GM12878 (cell line): ENCODE data around the gene RARA. TPM values are rescaled to one million over a fixed set of nuclear protein-coding genes. Genes with fewer than 3 reads are reported as not detected.
A peak's percentile ranks its signal among the peaks of the same experiment; 100 is the strongest.

Experiments used
- ATAC-seq: fragments of 200-7000 bp; cut with Tn5 transposase; 3 replicates; pipeline ENCODE4 v1.9.1; 2020; ENCODE audit warnings: mild to moderate bottlenecking, moderate library complexity
- BruUV-seq: library from RNA; stranded (reverse); fragments of 400-500 nt; replicated peaks from 2 replicates; lab custom pipeline; 2021; lab: Mats Ljungman, UMichigan
- CTCF ChIA-PET: fragments of 300-600 bp; sonication (Branson Sonifier 250); formaldehyde crosslinking; extraction: SDS; loops from one replicate; lab custom pipeline; 2021; ENCODE audit warnings: inconsistent platforms; lab: Yijun Ruan, JAX
- POLR2A ChIA-PET: fragments of 350-600 bp; formaldehyde crosslinking; extraction: SDS; loops from one replicate; lab custom pipeline; 2021; ENCODE audit warnings: inconsistent platforms; lab: Charles Lee
- RAD21 ChIA-PET: fragments of 300-600 bp; sonication (Branson Sonifier 250); formaldehyde crosslinking; loops from one replicate; lab custom pipeline; 2023; ENCODE audit warnings: antibody characterized with exemption; ENCODE audit not compliant: unreplicated experiment; lab: Charles Lee
- SMC1A ChIA-PET: fragments of 300-600 bp; sonication (Branson Sonifier 250); formaldehyde crosslinking; loops from one replicate; lab custom pipeline; 2023; ENCODE audit not compliant: unreplicated experiment, uncharacterized antibody; lab: Charles Lee
- DNase-seq: peaks from one replicate; pipeline ENCODE4 v3.0.0-alpha.2; 2011; ENCODE audit warnings: low read depth, low spot score
- FAIRE-seq: peaks from 3 replicates; lab custom pipeline; 2011; peaks lifted over from hg19 to GRCh38; lab: Jason Lieb, UNC
- H2AFZ ChIP-seq: 2 replicates; pipeline ENCODE4 v1.6.0; 2011; ENCODE audit warnings: low read depth, low read length, control low read depth; ENCODE audit not compliant: control insufficient read depth
- H3K27ac ChIP-seq: 2 replicates; pipeline ENCODE4 v1.5.1; 2011; ENCODE audit warnings: control low read depth; ENCODE audit not compliant: control insufficient read depth, insufficient read depth
- H3K27me3 ChIP-seq, 2 experiments: replicated peaks in 1 of 2; 2 replicates each; pipeline versions ENCODE4 v1.6.0 to v1.6.1; 2011; ENCODE audit warnings: low read length in 1 of 2; ENCODE audit not compliant: control insufficient read depth in 2 of 2, insufficient read depth in 2 of 2
- H3K36me3 ChIP-seq, 2 experiments: 2 replicates each; pipeline ENCODE4 v1.5.1; 2011; ENCODE audit warnings: low read length in 1 of 2; ENCODE audit not compliant: control insufficient read depth in 2 of 2, insufficient read depth in 2 of 2
- H3K4me1 ChIP-seq: 2 replicates; pipeline ENCODE4 v1.6.1; 2011; ENCODE audit warnings: mild to moderate bottlenecking, low read length, moderate library complexity, mixed read lengths; ENCODE audit not compliant: control insufficient read depth, insufficient read depth
- H3K4me2 ChIP-seq: 2 replicates; pipeline ENCODE4 v1.6.0; 2011; ENCODE audit warnings: control low read depth; ENCODE audit not compliant: control insufficient read depth, insufficient read depth
- H3K4me3 ChIP-seq: fragments of 200-600 bp; sonication (generic); 2 replicates; pipeline ENCODE4 v1.5.1; 2016
- H3K79me2 ChIP-seq: 2 replicates; pipeline ENCODE4 v1.6.0; 2011; ENCODE audit warnings: low read length; ENCODE audit not compliant: control insufficient read depth, insufficient read depth
- H3K9ac ChIP-seq: 2 replicates; pipeline ENCODE4 v1.8.0; 2011; ENCODE audit warnings: low read length, control low read depth, mixed read lengths; ENCODE audit not compliant: control insufficient read depth, insufficient read depth
- H3K9me3 ChIP-seq: replicated peaks from 3 replicates; pipeline ENCODE4 v1.5.1; 2011; ENCODE audit warnings: mild to moderate bottlenecking, low read length; ENCODE audit not compliant: control insufficient read depth, insufficient read depth
- H4K20me1 ChIP-seq: 2 replicates; pipeline ENCODE4 v1.6.0; 2011; ENCODE audit not compliant: control insufficient read depth, insufficient read depth
- E2F4 ChIP-seq: IDR thresholded peaks from 2 replicates; pipeline ENCODE4 v1.6.1; 2012; ENCODE audit warnings: low read depth, low read length, improper control_type of control experiment
- HCFC1 ChIP-seq: fragments of 150-350 bp; IDR thresholded peaks from 2 replicates; pipeline ENCODE4 v1.6.1; 2014; ENCODE audit warnings: low read length
- MAX ChIP-seq: IDR thresholded peaks from 2 replicates; pipeline ENCODE4 v1.6.1; 2012; ENCODE audit warnings: low read depth, low read length, improper control_type of control experiment
- NR2F1 ChIP-seq: fragments of 450-650 bp; conservative IDR thresholded peaks from 2 replicates; pipeline ENCODE4 v1.6.1; 2017; ENCODE audit warnings: mild to moderate bottlenecking
- SPI1 ChIP-seq: IDR thresholded peaks from 2 replicates; pipeline ENCODE4 v1.6.1; 2011; ENCODE audit warnings: low read depth, mild to moderate bottlenecking, low read length, moderate library complexity, borderline replicate concordance; ENCODE audit not compliant: insufficient read depth
- STAT3 ChIP-seq: IDR thresholded peaks from 2 replicates; pipeline ENCODE4 v1.6.1; 2011; ENCODE audit warnings: low read depth, low read length, improper control_type of control experiment
- ZNF687 ChIP-seq: fragments of 450-650 bp; IDR thresholded peaks from 2 replicates; pipeline ENCODE4 v1.6.1; 2017; ENCODE audit warnings: mild to moderate bottlenecking, moderate library complexity
- WGBS: methylation state at CpG from one replicate; pipeline ENCODE4 v1.1.6; 2016; ENCODE audit warnings: low lambda C conversion rate; ENCODE audit not compliant: insufficient replicate concordance, insufficient coverage; ENCODE audit errors: missing lambda C conversion rate; 5-methylcytosine and 5-hydroxymethylcytosine counted together
- in situ Hi-C: fragments of 300-500 bp; cut with MboI; formaldehyde crosslinking; loops from 9 replicates; pipeline ENCODE4 v1.14.3; 2018; ENCODE audit warnings: mixed read lengths
- intact Hi-C: fragments of 100-400 bp; cut with micrococcal nuclease; formaldehyde crosslinking; loops from one replicate; pipeline ENCODE4 v1.14.2; 2022; ENCODE audit not compliant: unreplicated experiment
- polyA plus RNA-seq, 11 experiments: library from polyadenylated mRNA; depleted of rRNA in 4 of 11; unstranded in 6 of 11; stranded (reverse) in 5 of 11; fragments of >200 nt; fragmentation: Nextera tagmentation in 4 of 11; fragmentation: Illumina TruSeq in 1 of 11; extraction: Ambion mirVana in 4 of 11; extraction: Trizol in 1 of 11; gene quantifications; 1 replicate in 1 of 11; 2 replicates in 10 of 11; pipeline versions ENCODE4 v1.2.1 to v1.2.3, GENCODE V29; 2011 to 2016; ENCODE audit warnings: inconsistent platforms in 2 of 11, missing spikeins in 2 of 11, low read depth in 1 of 11
- total RNA-seq, 4 experiments: library from RNA; depleted of rRNA in 3 of 4; stranded (reverse); fragments of >200 nt in 3 of 4; fragmentation: Illumina TruSeq in 1 of 4; extraction: Trizol in 1 of 4; gene quantifications; 2 replicates each; pipeline versions ENCODE4 v1.2.1 to v1.2.3, GENCODE V29; 2013 to 2021

RARA gene
- total and polyA plus RNA-seq, 10 of the 15 experiments (the other 5 are each of a cell fraction or from before 2014, with no cell fraction given): 0.13 to 33.6 (median 13.6) TPM

GRCh38 chr17:40352779-40353394 is 43.9 kb downstream of the RARA start:
- in situ Hi-C loops (loop anchor here (5.0 kb wide), 1 partner anchor 51 kb away; no protein-coding TSS in a partner anchor), intact Hi-C loops (no loop called here)
- ChIA-PET RAD21 (interaction anchor here (2.1 to 8.2 kb wide), 4 partner anchors 9 to 48 kb away, joined by 4 to 271 read pairs (median 28); partner anchors contain the start of gene RARA), POLR2A (interaction anchor here (0.6 to 1.0 kb wide), 3 partner anchors 28 to 48 kb away, joined by 3 read pairs; no protein-coding TSS in a partner anchor), CTCF (interaction anchor here (0.6 to 9.1 kb wide), 8 partner anchors 8 to 1192 kb away, joined by 3 to 311 read pairs (median 10); partner anchors contain the start of gene RARA), SMC1A (interaction anchor here (0.6 to 5.3 kb wide), 4 partner anchors 26 to 440 kb away, joined by 3 to 142 read pairs (median 8); no protein-coding TSS in a partner anchor)
- peaks cover 1% of the 10 kb centered on the region; the same call in 1 of the 2 replicates for H3K79me2 ChIP-seq
- FAIRE-seq (peak; percentile 69), ATAC-seq (peak; percentile 39), DNase-seq (no peak)
- WGBS: 75% methylated on average over 9 of the region's 9 CpGs
- no peak overlapping the region for H3K4me3 ChIP-seq
- H3K4me1 ChIP-seq: peaks cover 15% of the 10 kb centered on the region
- H4K20me1 ChIP-seq: no peaks in the 10 kb centered on the region
- no peaks in the 10 kb centered on the region for H3K27me3 ChIP-seq
- H3K9ac ChIP-seq: no peak overlapping the region
- no peaks in the 10 kb centered on the region for H3K9me3 ChIP-seq
- H3K27ac ChIP-seq: no peak overlapping the region
- H3K4me2 ChIP-seq: no peak overlapping the region
- no peak overlapping the region for H2AFZ ChIP-seq
- H3K36me3 ChIP-seq: peaks cover 18 to 53% of the 10 kb centered on the region in 2 experiments
- TF ChIP-seq STAT3 (no peak), ZNF687 (no peak), E2F4 (no peak), SPI1 (peak; percentile 2; the same call in 1 of the 2 replicates), HCFC1 (no peak), NR2F1 (no peak), MAX (no peak)
- BruUV-seq: no TSS peak
